ENCODE results near the gene STK32B. TPM values are rescaled to one million over a fixed set of nuclear protein-coding genes. Genes with fewer than 3 reads are reported as not detected.

The STK32B gene
- total RNA-seq, 1 donor from 2014 or later = 3.5 TPM

- no peak overlapping the region for H3K4me3 Mint-ChIP-seq
- peaks cover 2% of the 10 kb centered on the region for H3K27me3 Mint-ChIP-seq (ENCODE audit: low read depth)
- no peaks in the 10 kb centered on the region for H3K36me3 Mint-ChIP-seq (ENCODE audit: low read depth)
- no peak overlapping the region for H3K27ac Mint-ChIP-seq (ENCODE audit: unreplicated experiment)
- DNase-seq (ENCODE audit: low read depth, low spot score) = no peak
- no peaks in the 10 kb centered on the region for H3K4me1 Mint-ChIP-seq
- no peak for TF ChIP-seq CTCF (conservative IDR thresholded peaks at IDR 0.05)
- peaks cover 4% of the 10 kb centered on the region for H3K9me3 Mint-ChIP-seq
Observed at GRCh38 chr4:5112333-5113095, 61.2 kb downstream of the STK32B start.

- TF ChIP-seq CTCF (conservative IDR thresholded peaks at IDR 0.05) = no peak
- no peak overlapping the region for H3K27ac Mint-ChIP-seq (ENCODE audit: unreplicated experiment)
- no peak for DNase-seq (ENCODE audit: low read depth, low spot score)
- peaks cover 4% of the 10 kb centered on the region for H3K9me3 Mint-ChIP-seq
- H3K4me1 Mint-ChIP-seq = no peaks in the 10 kb centered on the region
- no peaks in the 10 kb centered on the region for H3K36me3 Mint-ChIP-seq (ENCODE audit: low read depth)
- no peak overlapping the region for H3K4me3 Mint-ChIP-seq
- no peaks in the 10 kb centered on the region for H3K27me3 Mint-ChIP-seq (ENCODE audit: low read depth)
Observed at GRCh38 chr4:5114950-5115349, 63.7 kb downstream of the STK32B start.

- H3K27ac Mint-ChIP-seq (ENCODE audit: unreplicated experiment) = no peak overlapping the region
- H3K9me3 Mint-ChIP-seq = no peaks in the 10 kb centered on the region
- no peaks in the 10 kb centered on the region for H3K36me3 Mint-ChIP-seq (ENCODE audit: low read depth)
- no peak for DNase-seq (ENCODE audit: low read depth, low spot score)
- TF ChIP-seq CTCF (conservative IDR thresholded peaks at IDR 0.05) = no peak
- H3K4me1 Mint-ChIP-seq = no peaks in the 10 kb centered on the region
- H3K4me3 Mint-ChIP-seq = no peak overlapping the region
- no peaks in the 10 kb centered on the region for H3K27me3 Mint-ChIP-seq (ENCODE audit: low read depth)
Observed at GRCh38 chr4:5118091-5118786, 67.0 kb downstream of the STK32B start.

- no peaks in the 10 kb centered on the region for H3K27me3 Mint-ChIP-seq (ENCODE audit: low read depth)
- no peaks in the 10 kb centered on the region for H3K9me3 Mint-ChIP-seq
- DNase-seq (ENCODE audit: low read depth, low spot score) = no peak
- TF ChIP-seq CTCF (conservative IDR thresholded peaks at IDR 0.05) = no peak
- H3K4me1 Mint-ChIP-seq = no peaks in the 10 kb centered on the region
- no peaks in the 10 kb centered on the region for H3K36me3 Mint-ChIP-seq (ENCODE audit: low read depth)
- no peak overlapping the region for H3K4me3 Mint-ChIP-seq
- no peak overlapping the region for H3K27ac Mint-ChIP-seq (ENCODE audit: unreplicated experiment)
Observed at GRCh38 chr4:5118994-5119835, 67.9 kb downstream of the STK32B start.

- Mint-ChIP-seq H3K27ac (ENCODE audit: unreplicated experiment) (no peak overlapping the region), H3K9me3 (no peaks in the 10 kb centered on the region), H3K4me3 (no peak overlapping the region), H3K27me3 (ENCODE audit: low read depth) (no peaks in the 10 kb centered on the region), H3K36me3 (ENCODE audit: low read depth) (no peaks in the 10 kb centered on the region), H3K4me1 (no peaks in the 10 kb centered on the region)
- DNase-seq (ENCODE audit: low read depth, low spot score) = no peak
- TF ChIP-seq CTCF (conservative IDR thresholded peaks at IDR 0.05) = no peak
Observed at GRCh38 chr4:5120067-5120466, 68.8 kb downstream of the STK32B start.

Data from neural crest cell (in vitro differentiated cells).